OCI-LY1 (cell line): Measurements from ENCODE around the gene IL3.

ENCODE experiments used
- EZH2 ChIP-seq: fragments of 200-600 bp; sonication (generic), shearing (Covaris generic); IDR thresholded peaks from 2 replicates; pipeline ENCODE4 v1.8.0; 2017; ENCODE audit warnings: borderline replicate concordance, mixed run types, mild to moderate bottlenecking, antibody characterized with exemption, low read length, moderate library complexity, mixed read lengths
- TF ChIP-seq, protein P1 (sequence below): fragments of 200-600 bp; sonication (generic), shearing (Covaris generic); IDR thresholded peaks from 2 replicates; pipeline ENCODE4 v1.5.1; 2017; ENCODE audit warnings: mild to moderate bottlenecking, antibody characterized with exemption, low read length, moderate library complexity, mixed read lengths

DNA sequence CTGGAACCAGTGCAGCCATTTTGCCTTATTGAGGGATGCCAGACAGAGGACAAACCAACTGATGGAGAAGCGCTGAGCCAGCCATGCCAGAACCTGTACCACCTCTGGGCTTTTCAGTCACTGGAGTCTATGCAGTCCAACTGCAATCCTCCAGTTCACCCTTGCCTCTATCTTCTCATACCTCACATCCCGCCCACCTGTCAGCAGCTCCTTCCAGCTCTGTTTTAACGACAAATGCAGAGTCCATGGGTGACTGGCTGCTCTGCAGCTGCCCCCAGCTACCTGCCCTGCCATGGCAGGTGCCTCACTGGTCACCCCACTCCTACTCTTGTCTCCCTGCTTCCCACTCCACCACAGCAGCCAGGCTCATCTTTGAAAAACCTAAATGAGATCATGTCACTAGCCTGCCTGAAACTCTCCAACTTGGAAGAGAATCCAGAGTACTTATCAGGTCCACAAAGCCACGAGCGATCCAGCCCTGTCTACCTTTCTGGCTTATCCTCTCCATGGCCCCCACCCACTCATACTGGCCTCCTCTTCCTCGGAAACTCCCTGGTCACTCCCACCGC lies 35.0 kb upstream of the IL3 start:
- TF ChIP-seq EZH2 = no peak
- TF ChIP-seq, protein P1, sequence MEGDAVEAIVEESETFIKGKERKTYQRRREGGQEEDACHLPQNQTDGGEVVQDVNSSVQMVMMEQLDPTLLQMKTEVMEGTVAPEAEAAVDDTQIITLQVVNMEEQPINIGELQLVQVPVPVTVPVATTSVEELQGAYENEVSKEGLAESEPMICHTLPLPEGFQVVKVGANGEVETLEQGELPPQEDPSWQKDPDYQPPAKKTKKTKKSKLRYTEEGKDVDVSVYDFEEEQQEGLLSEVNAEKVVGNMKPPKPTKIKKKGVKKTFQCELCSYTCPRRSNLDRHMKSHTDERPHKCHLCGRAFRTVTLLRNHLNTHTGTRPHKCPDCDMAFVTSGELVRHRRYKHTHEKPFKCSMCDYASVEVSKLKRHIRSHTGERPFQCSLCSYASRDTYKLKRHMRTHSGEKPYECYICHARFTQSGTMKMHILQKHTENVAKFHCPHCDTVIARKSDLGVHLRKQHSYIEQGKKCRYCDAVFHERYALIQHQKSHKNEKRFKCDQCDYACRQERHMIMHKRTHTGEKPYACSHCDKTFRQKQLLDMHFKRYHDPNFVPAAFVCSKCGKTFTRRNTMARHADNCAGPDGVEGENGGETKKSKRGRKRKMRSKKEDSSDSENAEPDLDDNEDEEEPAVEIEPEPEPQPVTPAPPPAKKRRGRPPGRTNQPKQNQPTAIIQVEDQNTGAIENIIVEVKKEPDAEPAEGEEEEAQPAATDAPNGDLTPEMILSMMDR = no peak
